ENCODE data around the gene UBL4B. TPM values are rescaled to one million over a fixed set of nuclear protein-coding genes. Genes with fewer than 3 reads are reported as not detected.

Gene UBL4B
- total RNA-seq, 1 experiment from 2014 or later, result not detected

- peak; percentile 54 for DNase-seq (ENCODE audit: low read depth)
These were observed 27.8 kb upstream of the UBL4B start for GRCh38 chr1:110084227-110085078.

- no peak for DNase-seq (ENCODE audit: low read depth)
These were observed 26.6 kb upstream of the UBL4B start for GRCh38 chr1:110085671-110086070.

- peak; percentile 51 for DNase-seq (ENCODE audit: low read depth)
These were observed 25.3 kb upstream of the UBL4B start for GRCh38 chr1:110086961-110087360.

GRCh38 chr1:110087812-110088738, 24.2 kb upstream of the UBL4B start:
- peak; percentile 65 for DNase-seq (ENCODE audit: low read depth)

GRCh38 chr1:110088739-110089316, 23.4 kb upstream of the UBL4B start:
- no peak for DNase-seq (ENCODE audit: low read depth)

GRCh38 chr1:110089561-110090275, 22.5 kb upstream of the UBL4B start:
- DNase-seq (ENCODE audit: low read depth), result no peak

- no peak for DNase-seq (ENCODE audit: low read depth)
These were observed 20.9 kb upstream of the UBL4B start for GRCh38 chr1:110091381-110091780.

GRCh38 chr1:110091791-110092190, 20.5 kb upstream of the UBL4B start:
- DNase-seq (ENCODE audit: low read depth), result no peak

- DNase-seq (ENCODE audit: low read depth), result no peak
These were observed 19.3 kb upstream of the UBL4B start for GRCh38 chr1:110092991-110093390.

- no peak for DNase-seq (ENCODE audit: low read depth)
These were observed 17.1 kb upstream of the UBL4B start for GRCh38 chr1:110094931-110095654.

- DNase-seq (ENCODE audit: low read depth), result no peak
These were observed 14.6 kb upstream of the UBL4B start for GRCh38 chr1:110097507-110098221.

GRCh38 chr1:110098222-110099026, 13.8 kb upstream of the UBL4B start:
- peak; percentile 79 for DNase-seq (ENCODE audit: low read depth)

- no peak for DNase-seq (ENCODE audit: low read depth)
These were observed 11.9 kb upstream of the UBL4B start for GRCh38 chr1:110100335-110100734.

GRCh38 chr1:110102081-110102480, 10.2 kb upstream of the UBL4B start:
- DNase-seq (ENCODE audit: low read depth), result peak; percentile 70

- DNase-seq (ENCODE audit: low read depth), result peak; percentile 63
These were observed 6.0 kb upstream of the UBL4B start for GRCh38 chr1:110106013-110106941.

- DNase-seq (ENCODE audit: low read depth), result no peak
These were observed 4.3 kb upstream of the UBL4B start for GRCh38 chr1:110107867-110108469.

GRCh38 chr1:110111081-110111480, 1.2 kb upstream of the UBL4B start:
- DNase-seq (ENCODE audit: low read depth), result no peak

GRCh38 chr1:110112656-110113055, 413 bp downstream of the UBL4B start:
- DNase-seq (ENCODE audit: low read depth), result no peak

Data from M059J (cell line).